Hematopoietic multipotent progenitor cell treated with erythropoietin and hydrocortisone succinate and interleukin-3 and kit ligand, for 17 days (in vitro differentiated cells): Measurements from ENCODE around the gene SEMA6B.

Source experiments
- DNase-seq: peaks from one replicate; pipeline ENCODE4 v3.0.0-alpha.2; 2015; ENCODE audit warnings: low spot score

Gene SEMA6B

GRCh38 chr19:4493104-4493928 lies 66.2 kb downstream of the SEMA6B start:
- DNase-seq, result no peak
